Vagina (tissue), 2 donors: ENCODE data around the gene AARS2.

Source experiments
- CTCF ChIP-seq, 3 experiments: fragments of 450-650 bp in 2 of 3; fragments of 200-600 bp in 1 of 3; sonication (generic) in 1 of 3; IDR thresholded peaks; one replicate each; pipeline ENCODE4 v1.5.1; 2017 to 2019; ENCODE audit warnings: antibody characterized with exemption in 3 of 3, mild to moderate bottlenecking in 2 of 3, moderate library complexity in 2 of 3
- POLR2A ChIP-seq, 2 donors: fragments of 450-650 bp; IDR thresholded peaks; one replicate each; pipeline ENCODE4 v1.6.1; 2017; ENCODE audit warnings: antibody characterized with exemption in 2 of 2, mild to moderate bottlenecking in 2 of 2, moderate library complexity in 2 of 2
- POLR2AphosphoS5 ChIP-seq, 2 donors: sonication (generic); formaldehyde crosslinking; IDR thresholded peaks; one replicate each; pipeline ENCODE4 v1.9.0; 2017; ENCODE audit warnings: antibody characterized with exemption in 2 of 2, mild to moderate bottlenecking in 2 of 2, low read depth in 1 of 2; ENCODE audit not compliant: insufficient read depth in 1 of 2

GRCh38 chr6:44302856-44303255 is 10.3 kb downstream of the AARS2 start:
- TF ChIP-seq CTCF (IDR thresholded peaks at IDR 0.05) (no peak), POLR2A (IDR thresholded peaks at IDR 0.05) (no peak), POLR2AphosphoS5 (IDR thresholded peaks at IDR 0.05; ENCODE audit: insufficient read depth in 1 of 2, low read depth in 1 of 2) (no peak)
